OCI-LY1 (cell line): ENCODE measurements around the gene UNC13D.

Experiments used
- CTCF ChIP-seq: fragments of 200-600 bp; sonication (generic), shearing (Covaris generic); IDR thresholded peaks from 2 replicates; pipeline ENCODE4 v1.5.1; 2017; ENCODE audit warnings: mild to moderate bottlenecking, antibody characterized with exemption, low read length, moderate library complexity, mixed read lengths
- EZH2 ChIP-seq: fragments of 200-600 bp; sonication (generic), shearing (Covaris generic); IDR thresholded peaks from 2 replicates; pipeline ENCODE4 v1.8.0; 2017; ENCODE audit warnings: borderline replicate concordance, mixed run types, mild to moderate bottlenecking, antibody characterized with exemption, low read length, moderate library complexity, mixed read lengths

- TF ChIP-seq CTCF (no peak), EZH2 (no peak)
Measured at GRCh38 chr17:75806822-75807500, 37.2 kb downstream of the UNC13D start.
